ENCODE results near the gene NAA38.

The NAA38 gene

GRCh38 chr17:7840441-7840840 is 16.9 kb downstream of the NAA38 start:
- no peak for DNase-seq (ENCODE audit: low spot score)

- DNase-seq (ENCODE audit: low spot score): no peak
Measured at GRCh38 chr17:7839876-7840261, 17.5 kb downstream of the NAA38 start.

DNA sequence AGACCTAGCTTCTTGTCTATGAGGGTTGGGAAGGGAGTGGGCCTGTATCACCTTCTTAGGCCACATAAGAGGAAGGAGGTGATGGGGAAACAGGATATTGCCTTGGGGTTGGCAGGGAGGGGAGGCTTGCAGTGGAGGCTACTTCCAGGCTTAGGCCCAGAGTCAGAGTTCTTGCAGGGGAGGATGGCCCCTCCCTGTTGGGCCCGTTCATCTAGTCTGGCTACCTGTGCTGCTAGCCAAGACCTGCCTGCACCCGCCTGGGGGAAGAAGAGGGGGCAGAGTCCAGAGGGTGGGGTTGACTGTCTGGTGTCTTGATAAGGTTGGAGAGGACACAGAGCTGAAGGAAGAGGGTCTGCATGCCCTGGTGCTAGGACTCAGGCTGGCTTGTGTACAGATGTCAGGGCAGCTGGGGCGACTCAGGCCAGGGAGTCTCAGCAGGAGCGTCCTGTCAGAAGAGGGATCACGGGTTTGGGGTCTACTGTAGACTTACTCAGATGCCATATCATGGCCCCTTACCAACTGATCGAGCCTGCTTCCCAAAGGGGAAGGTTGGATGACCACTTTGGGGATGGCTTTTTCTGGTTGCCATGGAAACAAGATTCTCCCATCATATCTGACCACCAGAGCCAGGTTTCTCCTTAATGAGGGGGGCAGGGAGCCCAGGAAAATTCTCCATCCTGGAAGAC is 18.0 kb downstream of the NAA38 start:
- no peak for DNase-seq (ENCODE audit: low spot score)

DNA sequence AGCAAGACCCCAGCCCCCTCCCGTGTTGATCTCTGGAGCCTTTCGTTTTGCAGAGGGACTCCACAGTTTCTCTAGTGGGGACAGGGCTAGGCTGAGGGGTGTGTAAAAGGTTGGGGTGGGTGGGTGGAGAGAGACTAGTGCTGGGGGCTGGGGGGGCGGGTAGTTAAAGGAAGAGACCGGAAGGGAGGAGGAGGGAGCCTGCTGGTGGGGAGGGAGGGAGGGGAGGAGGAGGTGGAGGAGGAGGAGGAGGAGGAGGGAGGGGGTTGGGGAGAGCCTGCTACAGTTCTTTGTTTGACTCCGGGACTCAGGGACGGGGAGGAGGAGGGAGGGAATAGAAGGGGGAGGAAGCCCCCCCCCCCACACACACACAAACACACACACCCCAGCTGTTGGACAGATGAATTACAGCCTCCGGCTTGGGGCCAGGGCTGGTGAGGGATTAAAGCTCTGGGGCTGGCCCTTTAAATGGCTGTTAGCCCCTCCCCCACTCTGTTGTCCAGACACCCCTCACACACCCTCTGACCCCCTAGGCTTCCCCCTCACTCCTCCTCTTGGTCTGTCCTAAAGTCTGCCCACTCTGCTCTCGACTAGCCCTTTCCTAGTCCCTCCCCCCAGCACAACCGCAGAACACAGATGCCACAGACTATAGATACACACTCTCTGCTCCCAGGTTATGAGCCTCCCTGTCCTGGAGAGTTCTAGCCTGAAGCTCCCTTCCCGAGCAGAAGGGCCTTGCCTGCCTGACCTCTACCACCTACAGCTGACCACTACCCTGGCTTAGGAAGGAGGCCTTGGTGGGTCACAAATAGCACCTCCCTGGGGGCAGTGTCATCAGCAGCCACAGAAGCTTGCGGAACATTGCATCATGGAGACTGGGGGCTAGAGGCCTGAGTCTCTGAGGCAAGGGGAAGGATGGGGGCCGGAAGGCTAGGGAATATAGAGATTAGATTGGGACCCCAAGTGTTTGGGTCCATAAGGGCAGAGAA is 19.0 kb downstream of the NAA38 start:
- peak; percentile 63 for DNase-seq (ENCODE audit: low spot score)

GRCh38 chr17:7837408-7838088 is 19.8 kb downstream of the NAA38 start:
- peak; percentile 42 for DNase-seq (ENCODE audit: low spot score)

DNA sequence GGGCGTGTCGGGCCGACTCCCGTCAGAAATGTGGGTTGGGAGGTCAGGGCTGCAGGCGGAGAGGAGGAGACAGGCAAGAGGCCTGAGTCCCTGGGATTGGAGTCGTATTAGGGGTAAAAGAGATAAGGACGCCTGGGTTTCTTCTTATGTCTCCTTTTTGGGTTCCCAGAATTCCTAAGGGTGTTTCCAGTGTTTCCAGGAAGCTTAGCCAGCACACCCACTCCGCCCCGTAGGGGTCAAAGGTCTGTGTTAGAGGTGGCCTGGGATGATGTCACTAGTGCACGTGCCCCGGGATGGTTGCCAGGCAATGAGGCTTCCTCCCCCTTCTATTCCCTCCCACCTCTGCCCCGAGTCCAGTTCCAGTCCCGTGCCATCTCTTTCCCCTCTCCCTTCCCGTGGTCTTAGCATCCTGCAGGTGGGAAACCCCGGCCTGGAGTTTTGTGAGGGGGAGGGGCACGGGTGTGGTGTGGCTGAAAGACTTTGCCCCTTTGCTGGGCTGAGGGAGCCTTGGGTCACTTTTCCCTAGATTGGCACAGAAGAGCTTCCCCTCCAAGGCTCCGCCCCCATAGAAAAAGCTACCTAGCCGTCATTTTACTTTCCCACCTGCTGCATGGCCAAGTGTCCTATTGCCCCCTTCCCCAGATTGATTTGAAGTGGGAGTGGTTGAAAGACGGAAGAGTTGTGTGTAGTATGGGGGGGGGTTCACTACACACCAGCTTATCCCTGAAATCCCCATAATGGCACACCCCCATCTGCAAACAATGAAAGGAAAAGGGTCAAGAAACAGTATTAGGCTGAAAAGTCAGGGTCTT is 20.6 kb downstream of the NAA38 start:
- DNase-seq (ENCODE audit: low spot score): peak; percentile 95

GRCh38 chr17:7835814-7836595 is 21.4 kb downstream of the NAA38 start:
- peak; percentile 66 for DNase-seq (ENCODE audit: low spot score)

- DNase-seq (ENCODE audit: low spot score): peak; percentile 98
Measured at GRCh38 chr17:7834957-7835813, 22.2 kb downstream of the NAA38 start.

DNA sequence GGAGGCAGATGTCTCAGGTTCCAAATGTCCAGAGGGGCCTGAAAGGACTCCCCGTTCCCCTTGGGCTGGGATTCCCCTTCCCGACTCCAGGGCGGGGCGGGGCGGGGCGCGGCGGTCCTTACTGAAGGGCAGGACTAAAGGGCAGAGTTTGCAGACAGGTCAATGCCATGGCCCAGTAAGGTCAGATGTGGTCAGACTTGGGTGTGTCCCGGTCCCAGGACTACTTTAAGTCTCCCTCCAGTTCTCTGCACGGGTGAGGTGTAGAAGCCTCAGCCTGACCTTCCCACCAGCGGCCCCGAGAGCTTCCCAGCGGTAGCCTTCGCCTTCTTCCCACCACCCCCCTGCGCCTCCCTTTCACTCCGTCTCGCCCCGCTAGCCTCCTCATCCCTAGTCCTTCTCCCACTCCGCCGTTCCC is 22.8 kb downstream of the NAA38 start:
- no peak for DNase-seq (ENCODE audit: low spot score)

GRCh38 chr17:7833795-7834541 is 23.4 kb downstream of the NAA38 start, which contains the start of gene KDM6B:
KDM6B (plus strand) TSS chr17:7834217; CDS start chr17:7845555, 11,338 bp downstream.
- DNase-seq (ENCODE audit: low spot score): peak; percentile 89

DNA sequence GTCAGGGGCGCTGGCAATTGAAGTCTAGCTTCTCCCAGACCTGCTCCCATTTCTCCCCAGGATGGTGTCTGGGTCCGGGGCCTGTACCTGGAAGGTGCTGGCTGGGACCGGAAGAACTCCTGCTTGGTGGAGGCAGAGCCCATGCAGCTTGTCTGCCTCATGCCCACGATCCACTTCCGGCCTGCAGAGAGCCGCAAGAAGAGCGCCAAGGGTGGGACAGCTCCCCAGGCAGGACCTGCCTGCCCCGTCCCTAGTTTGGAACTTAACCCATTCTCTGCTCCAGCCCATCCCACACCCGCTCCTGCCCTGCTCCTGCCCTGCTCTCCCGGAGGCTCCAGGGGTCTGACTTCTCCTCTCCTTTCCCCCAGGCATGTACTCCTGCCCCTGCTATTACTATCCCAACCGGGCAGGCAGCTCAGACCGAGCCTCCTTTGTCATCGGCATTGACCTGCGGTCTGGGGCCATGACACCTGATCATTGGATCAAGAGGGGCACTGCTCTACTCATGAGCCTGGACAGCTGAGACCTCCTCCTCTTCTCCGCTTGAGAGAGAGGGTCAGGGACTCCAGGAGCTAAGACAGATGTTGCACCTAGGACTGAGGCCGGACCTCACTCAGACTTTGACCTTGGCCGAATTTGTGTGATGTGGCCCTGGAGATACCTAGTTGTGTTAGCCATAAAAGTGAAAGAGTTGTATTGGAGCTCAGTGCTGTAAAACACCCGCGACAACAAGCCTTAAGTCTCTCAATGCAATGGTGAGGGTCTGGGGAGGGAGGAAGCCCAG is 24.2 kb downstream of the NAA38 start:
- no peak for DNase-seq (ENCODE audit: low spot score)

GRCh38 chr17:7832431-7832830 is 24.9 kb downstream of the NAA38 start:
- no peak for DNase-seq (ENCODE audit: low spot score)

DNA sequence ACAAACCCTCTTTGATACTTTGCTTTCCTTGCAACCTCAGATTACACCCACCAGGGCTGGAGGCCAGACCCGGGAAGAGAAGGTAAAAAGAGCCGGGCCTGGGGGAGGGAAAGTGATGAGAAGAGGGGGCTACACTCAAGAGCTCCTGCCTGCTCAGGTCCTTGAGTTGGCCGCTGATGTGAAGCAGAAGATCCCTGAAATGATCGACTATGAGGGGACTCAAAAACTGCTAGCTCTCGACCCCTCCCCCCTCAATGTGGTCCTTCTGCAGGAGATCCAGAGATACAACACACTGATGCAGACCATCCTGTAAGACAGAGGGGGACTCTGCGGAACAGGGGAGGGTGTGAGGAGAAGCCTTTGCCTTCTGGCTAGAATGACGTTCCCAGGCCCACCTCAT is 26.1 kb downstream of the NAA38 start:
- DNase-seq (ENCODE audit: low spot score): no peak

- no peak for DNase-seq (ENCODE audit: low spot score)
Measured at GRCh38 chr17:7830616-7831015, 26.7 kb downstream of the NAA38 start.

DNA sequence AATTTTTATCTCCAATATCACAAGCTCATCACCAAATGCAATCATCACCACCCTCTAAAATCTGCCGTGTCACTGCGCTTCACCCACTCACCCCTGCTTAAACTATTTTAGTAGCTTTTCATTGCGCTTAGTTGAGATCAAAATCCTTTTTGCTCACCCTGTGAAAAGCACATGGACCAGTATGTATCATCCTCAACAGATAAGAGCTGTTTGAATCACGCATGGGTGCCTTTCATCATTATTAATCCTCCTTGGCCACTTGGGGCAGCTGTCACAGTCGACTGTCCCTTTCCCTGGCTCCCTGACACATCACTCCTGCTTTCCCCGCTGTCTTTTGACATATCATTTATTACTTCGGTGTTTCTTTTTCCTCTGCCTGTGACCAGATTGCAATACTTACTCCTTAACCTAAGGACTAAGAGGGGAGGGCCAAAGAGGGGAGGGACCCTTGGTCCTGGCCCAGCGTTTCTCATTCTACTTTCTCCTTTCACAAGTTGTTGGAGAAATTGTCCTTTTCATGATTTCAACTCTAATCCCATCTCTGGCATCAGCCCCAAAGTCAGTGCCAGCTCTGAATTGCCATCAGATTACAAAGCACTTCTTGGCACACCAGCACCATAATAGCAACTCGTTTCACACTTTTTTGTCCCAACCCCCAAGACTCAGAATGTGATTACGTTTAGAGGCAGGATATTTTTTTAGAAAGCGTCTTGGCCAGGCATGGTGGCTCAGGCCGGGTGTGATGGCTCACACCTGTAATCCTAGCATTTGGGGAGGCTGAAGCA is 32.0 kb downstream of the NAA38 start:
- peak; percentile 46 for DNase-seq (ENCODE audit: low spot score)

GRCh38 chr17:7824021-7824924 is 33.1 kb downstream of the NAA38 start:
- no peak for DNase-seq (ENCODE audit: low spot score)

All from kidney tubule cell (primary cell).